ENCODE measurements around the gene PLCG2. TPM values are rescaled to one million over a fixed set of nuclear protein-coding genes. Genes with fewer than 3 reads are reported as not detected.

Gene PLCG2
- total RNA-seq, 1 donor from 2014 or later: 12.4 TPM

- no peaks in the 10 kb centered on the region for H3K36me3 Mint-ChIP-seq
- TF ChIP-seq CTCF (conservative IDR thresholded peaks at IDR 0.05): no peak
- H3K4me3 Mint-ChIP-seq: no peak overlapping the region
- H3K4me1 Mint-ChIP-seq (ENCODE audit: unreplicated experiment): no peaks in the 10 kb centered on the region
- no peak overlapping the region for H3K27ac Mint-ChIP-seq
- no peaks in the 10 kb centered on the region for H3K9me3 Mint-ChIP-seq
- peaks cover 6% of the 10 kb centered on the region for H3K27me3 Mint-ChIP-seq
- DNase-seq (ENCODE audit: extremely low spot score, unreplicated experiment): no peak
These were observed 34.6 kb downstream of the PLCG2 start for GRCh38 chr16:81813648-81814047.

- DNase-seq (ENCODE audit: extremely low spot score, unreplicated experiment): no peak
- Mint-ChIP-seq H3K4me3 (no peak overlapping the region), H3K9me3 (no peaks in the 10 kb centered on the region), H3K27me3 (peaks cover 6% of the 10 kb centered on the region), H3K27ac (no peak overlapping the region), H3K36me3 (no peaks in the 10 kb centered on the region), H3K4me1 (ENCODE audit: unreplicated experiment) (no peaks in the 10 kb centered on the region)
- no peak for TF ChIP-seq CTCF (conservative IDR thresholded peaks at IDR 0.05)
These were observed 35.8 kb downstream of the PLCG2 start for GRCh38 chr16:81814751-81815428.

DNA sequence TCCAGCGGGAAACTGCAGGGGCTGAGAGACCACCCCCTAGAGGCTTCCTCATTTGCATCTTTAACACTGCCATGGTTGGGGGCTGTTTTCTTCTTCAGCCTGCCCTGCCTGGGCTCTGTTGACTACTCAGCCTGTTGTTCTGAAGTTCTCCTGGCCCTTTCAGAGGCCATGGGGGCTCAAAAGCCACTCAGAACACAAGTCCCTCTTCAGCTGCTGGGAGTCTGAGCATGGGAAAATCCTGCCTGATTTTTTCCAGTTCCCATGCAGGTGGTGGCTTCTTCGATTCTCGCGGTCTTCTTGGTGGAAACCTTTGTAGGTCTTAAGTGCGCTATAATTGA, 36.3 kb downstream of the PLCG2 start:
- Mint-ChIP-seq H3K27ac (no peak overlapping the region), H3K27me3 (peaks cover 6% of the 10 kb centered on the region)

GRCh38 chr16:81816351-81816750, 37.3 kb downstream of the PLCG2 start:
- peaks cover 6% of the 10 kb centered on the region for H3K27me3 Mint-ChIP-seq
- no peak overlapping the region for H3K4me3 Mint-ChIP-seq
- no peaks in the 10 kb centered on the region for H3K9me3 Mint-ChIP-seq
- no peaks in the 10 kb centered on the region for H3K36me3 Mint-ChIP-seq
- H3K4me1 Mint-ChIP-seq (ENCODE audit: unreplicated experiment): no peaks in the 10 kb centered on the region
- no peak overlapping the region for H3K27ac Mint-ChIP-seq
- no peak for TF ChIP-seq CTCF (conservative IDR thresholded peaks at IDR 0.05)
- DNase-seq (ENCODE audit: extremely low spot score, unreplicated experiment): no peak

More for the DNA sequence above, 36.3 kb downstream of the PLCG2 start:
- Mint-ChIP-seq H3K4me3 (no peak overlapping the region), H3K9me3 (no peaks in the 10 kb centered on the region), H3K4me1 (ENCODE audit: unreplicated experiment) (no peaks in the 10 kb centered on the region), H3K36me3 (no peaks in the 10 kb centered on the region)
- no peak for TF ChIP-seq CTCF (conservative IDR thresholded peaks at IDR 0.05)
- no peak for DNase-seq (ENCODE audit: extremely low spot score, unreplicated experiment)

DNA sequence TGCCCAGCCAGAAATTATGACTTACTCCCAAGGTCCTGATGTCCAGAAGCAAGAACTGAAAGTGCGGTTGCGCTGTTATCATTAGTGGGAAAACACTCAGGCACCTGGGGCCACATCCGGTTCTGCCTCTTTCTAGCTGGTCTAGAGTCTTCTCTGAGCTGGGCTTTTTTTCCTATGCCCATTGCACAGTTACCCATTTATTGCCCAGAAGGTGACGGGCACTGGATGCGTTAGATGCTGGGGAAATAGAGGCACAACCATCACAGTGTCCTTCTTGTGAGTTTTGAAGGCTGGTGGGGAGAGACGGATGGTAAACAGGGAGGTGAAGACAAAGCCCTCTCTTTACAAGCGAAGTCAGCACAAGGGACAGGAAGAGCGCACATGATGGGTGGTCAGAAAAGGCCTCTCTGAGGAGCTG, 37.7 kb downstream of the PLCG2 start:
- no peaks in the 10 kb centered on the region for H3K4me1 Mint-ChIP-seq (ENCODE audit: unreplicated experiment)
- no peaks in the 10 kb centered on the region for H3K9me3 Mint-ChIP-seq
- H3K4me3 Mint-ChIP-seq: no peak overlapping the region
- no peak for DNase-seq (ENCODE audit: extremely low spot score, unreplicated experiment)
- peaks cover 6% of the 10 kb centered on the region for H3K27me3 Mint-ChIP-seq
- TF ChIP-seq CTCF (conservative IDR thresholded peaks at IDR 0.05): no peak
- H3K27ac Mint-ChIP-seq: no peak overlapping the region
- H3K36me3 Mint-ChIP-seq: no peaks in the 10 kb centered on the region

DNA sequence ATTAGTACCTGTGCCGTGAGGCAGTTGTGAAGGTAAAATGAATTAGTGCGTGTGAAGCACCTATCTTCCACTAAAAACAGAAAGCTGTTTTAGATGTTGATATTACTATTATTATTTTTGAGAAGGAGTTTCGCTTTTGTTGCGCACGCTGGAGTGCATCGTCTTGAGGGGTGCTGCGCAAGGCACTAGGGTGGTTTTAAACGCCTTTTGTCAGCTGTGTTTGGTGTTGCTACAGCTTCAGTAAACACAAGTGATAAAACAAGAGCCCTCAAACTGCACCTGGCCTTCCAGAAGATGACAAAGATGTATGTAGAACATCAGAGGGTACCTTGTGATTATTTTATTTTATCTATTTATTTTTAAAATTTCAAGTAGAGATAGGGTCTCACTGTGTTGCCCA, 38.2 kb downstream of the PLCG2 start:
- H3K36me3 Mint-ChIP-seq: no peaks in the 10 kb centered on the region
- peaks cover 6% of the 10 kb centered on the region for H3K27me3 Mint-ChIP-seq
- no peaks in the 10 kb centered on the region for H3K4me1 Mint-ChIP-seq (ENCODE audit: unreplicated experiment)
- no peak overlapping the region for H3K4me3 Mint-ChIP-seq
- H3K27ac Mint-ChIP-seq: no peak overlapping the region
- DNase-seq (ENCODE audit: extremely low spot score, unreplicated experiment): no peak
- no peaks in the 10 kb centered on the region for H3K9me3 Mint-ChIP-seq
- TF ChIP-seq CTCF (conservative IDR thresholded peaks at IDR 0.05): no peak
